Measurements from ENCODE around the gene CHD9NB. TPM values are rescaled to one million over a fixed set of nuclear protein-coding genes. Genes with fewer than 3 reads are reported as not detected.
A peak's percentile ranks its signal among the peaks of the same experiment; 100 is the strongest.

CHD9NB gene
- total and polyA plus RNA-seq, 9 of the 15 experiments (the other 6 are each of a cell fraction or from before 2014, with no cell fraction given), result 0.06 to 0.10 (median 0.07) TPM; not detected in 6

GRCh38 chr16:53018834-53019416 is 33.8 kb downstream of the CHD9NB start:
- POLR2A ChIA-PET, result interaction anchor here (0.6 kb wide), 1 partner anchor 13 kb away, joined by 3 read pairs; no protein-coding TSS in a partner anchor
- no peak overlapping the region for H3K9ac ChIP-seq (ENCODE audit: insufficient read depth in 1 of 2, low read depth in 2 of 2, low read length in 2 of 2)
- CTCF ChIA-PET (ENCODE audit: low intra/inter-chr PET ratio), result no interaction called here
- H4K20me1 ChIP-seq (replicated peaks; ENCODE audit: control insufficient read depth, insufficient read depth, low read length), result no peaks in the 10 kb centered on the region
- H3K4me2 ChIP-seq (ENCODE audit: insufficient read depth, low read length), result no peak overlapping the region
- no peak for FAIRE-seq
- ATAC-seq, result no peak; the same call in 2 of the 3 replicates
- intact Hi-C loops (cut with micrococcal nuclease), result no loop called here
- H3K9me1 ChIP-seq (ENCODE audit: control insufficient read depth, insufficient read depth, low read length), result peaks cover 2% of the 10 kb centered on the region
- WGBS (ENCODE audit: insufficient coverage, low coverage, missing lambda C conversion rate), result 0% methylated on average over 2 of the region's 2 CpGs
- TF ChIP-seq ESRRA (IDR thresholded peaks at IDR 0.05; ENCODE audit: borderline replicate concordance, low read depth) (no peak), RBM25 (IDR thresholded peaks at IDR 0.05; ENCODE audit: low read depth, low read length, severe bottlenecking) (peak; percentile 43)
- DNase-seq (ENCODE audit: extremely low read depth in 1 of 4, low spot score in 3 of 4), result no peak
- no peaks in the 10 kb centered on the region for H3K79me2 ChIP-seq (ENCODE audit: control insufficient read depth, insufficient read depth, low read length)
- H3K27me3 ChIP-seq (ENCODE audit: control insufficient read depth in 2 of 2, insufficient read depth in 2 of 2, low read length in 2 of 2), result no peaks in the 10 kb centered on the region
- no peak overlapping the region for H2AFZ ChIP-seq (ENCODE audit: low read depth, low read length)
- H3K4me1 ChIP-seq (replicated peaks in 1 of 2; ENCODE audit: control insufficient read depth in 2 of 2, insufficient read depth in 2 of 2, low read length in 2 of 2), result no peaks in the 10 kb centered on the region; a peak in 1 of 5 replicates
- H3K36me3 ChIP-seq (ENCODE audit: control insufficient read depth, insufficient read depth, low read length), result no peaks in the 10 kb centered on the region
- BruUV-seq (replicated peaks), result no TSS peak
- no peak overlapping the region for H3K4me3 ChIP-seq
- H3K9me3 ChIP-seq (replicated peaks; ENCODE audit: control insufficient read depth, insufficient read depth, low read depth, low read length), result no peaks in the 10 kb centered on the region
- no peak overlapping the region for H3K27ac ChIP-seq (ENCODE audit: extremely low read depth, low read depth, low read length)
- in situ Hi-C loops (cut with MboI), result loop anchor here (10.0 kb wide), 1 partner anchor 834 kb away; no protein-coding TSS in a partner anchor

DNA sequence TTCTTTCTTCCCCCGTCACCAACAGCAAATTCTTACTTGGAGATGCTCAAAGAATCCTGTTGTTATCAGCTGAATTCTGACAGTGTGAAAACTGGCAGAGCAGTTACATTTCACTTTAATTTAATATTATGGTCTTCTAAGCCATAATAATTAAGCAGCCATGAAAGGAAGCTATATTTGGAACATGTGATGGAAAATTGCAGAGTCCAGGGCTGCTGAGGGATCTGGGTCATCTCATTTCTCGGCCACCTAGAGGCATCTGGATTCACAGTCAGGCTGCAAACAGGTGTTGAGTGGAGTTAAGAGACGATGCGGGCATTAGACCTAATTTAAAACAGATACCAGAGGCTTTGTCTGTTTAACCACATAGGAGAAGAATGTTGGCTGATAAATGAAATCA is 38.4 kb downstream of the CHD9NB start:
- ATAC-seq, result no peak
- Histone ChIP-seq H3K36me3 (ENCODE audit: control insufficient read depth, insufficient read depth, low read length) (no peaks in the 10 kb centered on the region), H3K4me3 (no peak overlapping the region), H3K9ac (ENCODE audit: insufficient read depth in 1 of 2, low read depth in 2 of 2, low read length in 2 of 2) (no peak overlapping the region), H3K9me1 (ENCODE audit: control insufficient read depth, insufficient read depth, low read length) (no peaks in the 10 kb centered on the region), H3K79me2 (ENCODE audit: control insufficient read depth, insufficient read depth, low read length) (no peaks in the 10 kb centered on the region), H2AFZ (ENCODE audit: low read depth, low read length) (no peak overlapping the region), H3K27ac (ENCODE audit: extremely low read depth, low read depth, low read length) (no peak overlapping the region), H3K9me3 (replicated peaks; ENCODE audit: control insufficient read depth, insufficient read depth, low read depth, low read length) (no peaks in the 10 kb centered on the region), H3K27me3 (ENCODE audit: control insufficient read depth in 2 of 2, insufficient read depth in 2 of 2, low read length in 2 of 2) (no peaks in the 10 kb centered on the region), H3K4me1 (replicated peaks in 1 of 2; ENCODE audit: control insufficient read depth in 2 of 2, insufficient read depth in 2 of 2, low read length in 2 of 2) (no peaks in the 10 kb centered on the region), H4K20me1 (replicated peaks; ENCODE audit: control insufficient read depth, insufficient read depth, low read length) (no peaks in the 10 kb centered on the region), H3K4me2 (ENCODE audit: insufficient read depth, low read length) (no peak overlapping the region)
- intact Hi-C loops (cut with micrococcal nuclease), result no loop called here
- FAIRE-seq, result no peak
- BruUV-seq (replicated peaks), result no TSS peak
- in situ Hi-C loops (cut with MboI), result loop anchor here (10.0 kb wide), 1 partner anchor 829 kb away; no protein-coding TSS in a partner anchor
- CTCF ChIA-PET (ENCODE audit: low intra/inter-chr PET ratio), result no interaction called here
- POLR2A ChIA-PET, result interaction anchor here (1.0 kb wide), 1 partner anchor 9 kb away, joined by 4 read pairs; no protein-coding TSS in a partner anchor
- DNase-seq (ENCODE audit: extremely low read depth in 1 of 4, low spot score in 3 of 4), result no peak
- WGBS (ENCODE audit: insufficient coverage, low coverage, missing lambda C conversion rate), result 0% methylated on average over 4 of the region's 4 CpGs
- TF ChIP-seq, protein P1, sequence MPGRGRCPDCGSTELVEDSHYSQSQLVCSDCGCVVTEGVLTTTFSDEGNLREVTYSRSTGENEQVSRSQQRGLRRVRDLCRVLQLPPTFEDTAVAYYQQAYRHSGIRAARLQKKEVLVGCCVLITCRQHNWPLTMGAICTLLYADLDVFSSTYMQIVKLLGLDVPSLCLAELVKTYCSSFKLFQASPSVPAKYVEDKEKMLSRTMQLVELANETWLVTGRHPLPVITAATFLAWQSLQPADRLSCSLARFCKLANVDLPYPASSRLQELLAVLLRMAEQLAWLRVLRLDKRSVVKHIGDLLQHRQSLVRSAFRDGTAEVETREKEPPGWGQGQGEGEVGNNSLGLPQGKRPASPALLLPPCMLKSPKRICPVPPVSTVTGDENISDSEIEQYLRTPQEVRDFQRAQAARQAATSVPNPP (IDR thresholded peaks at IDR 0.05; ENCODE audit: borderline replicate concordance, insufficient read depth, insufficient read length), result no peak
- no peak for TF ChIP-seq NR0B1 (IDR thresholded peaks at IDR 0.05; ENCODE audit: partially characterized antibody)
- TF ChIP-seq, protein P2, sequence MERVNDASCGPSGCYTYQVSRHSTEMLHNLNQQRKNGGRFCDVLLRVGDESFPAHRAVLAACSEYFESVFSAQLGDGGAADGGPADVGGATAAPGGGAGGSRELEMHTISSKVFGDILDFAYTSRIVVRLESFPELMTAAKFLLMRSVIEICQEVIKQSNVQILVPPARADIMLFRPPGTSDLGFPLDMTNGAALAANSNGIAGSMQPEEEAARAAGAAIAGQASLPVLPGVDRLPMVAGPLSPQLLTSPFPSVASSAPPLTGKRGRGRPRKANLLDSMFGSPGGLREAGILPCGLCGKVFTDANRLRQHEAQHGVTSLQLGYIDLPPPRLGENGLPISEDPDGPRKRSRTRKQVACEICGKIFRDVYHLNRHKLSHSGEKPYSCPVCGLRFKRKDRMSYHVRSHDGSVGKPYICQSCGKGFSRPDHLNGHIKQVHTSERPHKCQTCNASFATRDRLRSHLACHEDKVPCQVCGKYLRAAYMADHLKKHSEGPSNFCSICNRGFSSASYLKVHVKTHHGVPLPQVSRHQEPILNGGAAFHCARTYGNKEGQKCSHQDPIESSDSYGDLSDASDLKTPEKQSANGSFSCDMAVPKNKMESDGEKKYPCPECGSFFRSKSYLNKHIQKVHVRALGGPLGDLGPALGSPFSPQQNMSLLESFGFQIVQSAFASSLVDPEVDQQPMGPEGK (CRISPR knock-in tag; IDR thresholded peaks at IDR 0.05; ENCODE audit: borderline replicate concordance), result no peak
- TF ChIP-seq ATF7 (IDR thresholded peaks at IDR 0.05), result no peak
- TF ChIP-seq PCBP1 (IDR thresholded peaks at IDR 0.05; ENCODE audit: low read depth, low read length, poor library complexity, severe bottlenecking), result no peak
- no peak for TF ChIP-seq HNRNPL (IDR thresholded peaks at IDR 0.05; ENCODE audit: low read depth, low read length)
- TF ChIP-seq MCM5 (IDR thresholded peaks at IDR 0.05; ENCODE audit: low read depth), result no peak
- no peak for TF ChIP-seq MAFK (IDR thresholded peaks at IDR 0.05; ENCODE audit: low read length)

Measured in K562 (cell line).